GDM1 (cell line): ENCODE results near the gene LDHAL6A.
"Not testable (repeated sequence)": the region's sequence is repeated elsewhere in the genome, so short reads cannot be mapped to it uniquely, and the experiment has no call there.

Source experiments
- DNase-seq: peaks from one replicate; lab custom pipeline; 2025; lab: John Stamatoyannopoulos, UW

LDHAL6A gene

GRCh38 chr11:18455686-18456372, at the start of gene LDHAL6A:
LDHAL6A (plus strand) TSS chr11:18455856; CDS start chr11:18456681, 825 bp downstream.
- no peak for DNase-seq

- not testable (repeated sequence) for DNase-seq
Observed at GRCh38 chr11:18407400-18407799, 48.3 kb upstream of the LDHAL6A start.

GRCh38 chr11:18408558-18409291, 46.9 kb upstream of the LDHAL6A start:
- DNase-seq, result no peak

GRCh38 chr11:18416459-18416858, 39.2 kb upstream of the LDHAL6A start:
- DNase-seq, result no peak

- no peak for DNase-seq
Observed at GRCh38 chr11:18419040-18419439, 36.6 kb upstream of the LDHAL6A start.

GRCh38 chr11:18420067-18420466, 35.6 kb upstream of the LDHAL6A start:
- no peak for DNase-seq

- no peak for DNase-seq
Observed at GRCh38 chr11:18427240-18427639, 28.4 kb upstream of the LDHAL6A start.

GRCh38 chr11:18429332-18429731, 26.3 kb upstream of the LDHAL6A start:
- DNase-seq, result no peak

GRCh38 chr11:18438691-18439090, 17.0 kb upstream of the LDHAL6A start:
- DNase-seq, result no peak

GRCh38 chr11:18449251-18449650, 6.4 kb upstream of the LDHAL6A start:
- no peak for DNase-seq

GRCh38 chr11:18452927-18453326, 2.7 kb upstream of the LDHAL6A start:
- no peak for DNase-seq

GRCh38 chr11:18457450-18457849, 1.8 kb downstream of the LDHAL6A start:
- no peak for DNase-seq

GRCh38 chr11:18459634-18460033, 4.0 kb downstream of the LDHAL6A start:
- no peak for DNase-seq

GRCh38 chr11:18461909-18462308, 6.3 kb downstream of the LDHAL6A start:
- no peak for DNase-seq

- DNase-seq, result no peak
Observed at GRCh38 chr11:18463439-18463838, 7.8 kb downstream of the LDHAL6A start.

GRCh38 chr11:18466402-18466801, 10.7 kb downstream of the LDHAL6A start:
- DNase-seq, result no peak

GRCh38 chr11:18468059-18468458, 12.4 kb downstream of the LDHAL6A start:
- DNase-seq, result no peak

- DNase-seq, result no peak
Observed at GRCh38 chr11:18468961-18469360, 13.3 kb downstream of the LDHAL6A start.

- DNase-seq, result no peak
Observed at GRCh38 chr11:18471995-18472394, 16.3 kb downstream of the LDHAL6A start.

- DNase-seq, result no peak
Observed at GRCh38 chr11:18472587-18472986, 16.9 kb downstream of the LDHAL6A start.

- no peak for DNase-seq
Observed at GRCh38 chr11:18479063-18479462, 23.4 kb downstream of the LDHAL6A start.

- DNase-seq, result no peak
Observed at GRCh38 chr11:18485913-18486528, 30.4 kb downstream of the LDHAL6A start.

GRCh38 chr11:18490319-18490718, 34.7 kb downstream of the LDHAL6A start:
- no peak for DNase-seq
